ENCODE data around the gene B3GALT2.

B3GALT2 gene

DNA sequence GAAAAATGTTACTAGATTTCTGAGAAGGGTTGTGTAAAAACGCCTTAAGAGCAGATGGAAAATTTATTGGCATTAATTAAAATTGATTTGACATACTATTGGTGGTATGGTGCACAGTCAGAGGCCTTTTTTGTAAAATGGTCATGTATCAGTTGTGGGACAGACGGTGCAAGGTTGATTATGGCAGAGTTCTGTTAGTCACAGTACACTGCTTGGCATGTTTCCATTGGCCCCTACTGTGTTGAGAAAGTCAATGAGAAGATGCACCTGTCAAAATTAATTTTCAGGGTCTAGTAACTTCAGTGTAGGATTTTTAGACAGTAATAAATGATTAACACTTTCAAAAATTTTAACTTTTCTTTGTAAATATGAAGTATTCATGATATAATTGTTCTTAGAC lies 4.4 kb downstream of the B3GALT2 start:
- peak; percentile 24 for DNase-seq (ENCODE audit: low read depth)

DNA sequence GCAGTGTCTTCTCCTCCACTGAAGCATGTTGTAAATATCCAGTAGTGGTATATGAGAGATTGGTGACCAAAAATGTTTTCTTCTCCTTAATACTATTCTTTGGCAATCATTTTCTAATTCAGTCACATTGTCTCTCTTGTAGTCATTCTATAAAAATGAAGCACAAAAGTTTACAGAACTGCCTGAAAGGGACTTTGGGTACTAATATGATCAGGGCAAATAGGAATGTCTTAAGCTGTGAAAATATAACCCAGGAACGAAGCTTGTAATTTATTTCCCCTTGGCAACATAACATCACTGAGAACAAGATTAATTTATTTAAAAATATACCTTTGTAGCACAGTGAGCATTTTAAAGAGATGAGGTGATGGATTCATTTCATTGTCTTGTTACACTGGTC lies 4.9 kb downstream of the B3GALT2 start:
- no peak for DNase-seq (ENCODE audit: low read depth)

DNA sequence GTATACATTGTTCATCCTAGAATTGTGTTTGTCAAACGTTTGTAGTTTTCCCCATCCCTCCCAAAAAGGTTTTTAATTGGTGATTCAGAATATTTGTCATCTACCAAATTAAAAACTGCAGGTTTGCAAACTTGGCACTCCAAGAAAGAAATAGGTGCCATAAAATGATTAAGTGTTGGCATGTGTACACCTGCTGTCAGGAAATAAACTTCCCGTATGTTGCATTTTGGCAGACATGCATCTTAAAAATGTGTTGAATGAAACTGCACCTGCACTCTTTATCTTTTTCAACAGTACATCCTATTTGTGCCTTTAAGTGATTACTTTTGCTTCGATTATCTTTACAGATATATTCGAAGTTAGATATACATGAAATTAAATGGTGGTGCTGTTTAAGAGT lies 7.3 kb downstream of the B3GALT2 start:
- DNase-seq (ENCODE audit: low read depth): no peak

DNA sequence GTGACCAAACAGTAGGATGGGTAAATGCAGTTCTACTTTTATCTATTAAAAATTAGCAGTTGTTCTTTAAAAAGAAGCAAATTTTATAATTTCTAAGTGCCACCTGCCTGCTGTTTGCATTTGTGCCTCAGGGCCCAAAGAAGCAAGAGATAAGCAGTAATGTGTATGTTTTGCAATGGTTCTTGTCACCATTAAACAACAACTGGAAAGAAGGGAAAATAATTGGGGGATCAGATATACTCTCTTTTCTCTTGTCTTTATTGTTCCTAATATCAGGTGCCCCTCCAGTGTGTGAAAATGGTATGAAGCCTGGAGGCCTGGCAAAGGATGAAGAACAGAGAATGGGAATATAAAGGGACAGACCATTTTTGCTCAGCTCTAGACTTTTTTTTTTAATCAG lies 9.6 kb downstream of the B3GALT2 start:
- DNase-seq (ENCODE audit: low read depth): no peak

DNA sequence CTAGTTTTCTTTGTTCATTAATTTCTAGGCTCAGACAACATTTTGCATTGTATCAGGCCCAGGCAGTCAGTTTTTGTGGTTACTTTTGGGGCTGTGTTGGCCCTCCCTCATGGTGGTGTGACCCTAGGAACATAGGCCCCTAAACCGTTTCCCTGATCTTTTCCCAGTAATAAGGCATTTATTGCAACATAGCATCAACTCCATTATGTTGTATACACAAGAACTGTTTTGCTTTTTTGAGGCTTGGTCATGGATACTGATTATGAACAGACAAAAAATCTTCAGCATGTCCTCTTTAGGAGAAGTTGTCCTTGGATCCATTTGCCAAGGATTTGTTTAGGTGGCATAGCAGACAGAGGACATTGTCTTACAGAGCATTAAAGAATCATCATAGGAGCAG lies 10.3 kb downstream of the B3GALT2 start:
- DNase-seq (ENCODE audit: low read depth): no peak

DNA sequence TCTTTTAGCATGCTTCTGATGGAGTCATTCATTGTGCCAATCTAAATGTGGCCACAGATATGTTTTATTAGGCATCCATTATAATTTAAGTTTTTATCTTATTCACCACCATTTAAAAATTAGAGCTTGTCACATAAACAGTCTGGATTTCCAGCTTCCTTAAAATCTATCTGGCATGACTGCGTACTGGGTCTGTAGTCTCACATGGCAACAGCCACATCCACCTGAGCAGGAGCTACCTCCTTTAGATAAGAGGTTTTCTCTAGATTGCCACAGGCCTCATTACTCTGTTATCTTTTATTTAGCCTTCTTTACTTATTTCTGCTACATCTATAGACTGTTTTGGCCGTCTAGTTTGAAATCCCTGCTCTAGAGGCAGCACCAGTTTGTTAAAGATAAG lies 29.1 kb downstream of the B3GALT2 start:
- no peak for DNase-seq (ENCODE audit: low read depth)

DNA sequence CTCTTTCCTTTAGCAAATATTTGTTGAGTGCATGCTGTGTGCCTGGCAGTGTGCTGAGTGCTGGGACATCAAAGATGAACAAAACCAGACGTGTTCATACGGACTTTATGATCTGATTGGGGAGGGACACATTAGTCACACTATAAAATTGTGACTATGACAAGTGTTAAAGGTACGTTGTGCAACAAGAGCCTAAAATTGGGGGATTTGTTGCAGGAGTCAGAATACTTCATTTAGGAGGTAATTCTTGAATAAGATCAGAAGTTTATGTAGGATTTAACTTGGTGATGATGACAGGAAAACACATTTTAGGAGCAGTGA lies 29.6 kb downstream of the B3GALT2 start:
- no peak for DNase-seq (ENCODE audit: low read depth)

DNA sequence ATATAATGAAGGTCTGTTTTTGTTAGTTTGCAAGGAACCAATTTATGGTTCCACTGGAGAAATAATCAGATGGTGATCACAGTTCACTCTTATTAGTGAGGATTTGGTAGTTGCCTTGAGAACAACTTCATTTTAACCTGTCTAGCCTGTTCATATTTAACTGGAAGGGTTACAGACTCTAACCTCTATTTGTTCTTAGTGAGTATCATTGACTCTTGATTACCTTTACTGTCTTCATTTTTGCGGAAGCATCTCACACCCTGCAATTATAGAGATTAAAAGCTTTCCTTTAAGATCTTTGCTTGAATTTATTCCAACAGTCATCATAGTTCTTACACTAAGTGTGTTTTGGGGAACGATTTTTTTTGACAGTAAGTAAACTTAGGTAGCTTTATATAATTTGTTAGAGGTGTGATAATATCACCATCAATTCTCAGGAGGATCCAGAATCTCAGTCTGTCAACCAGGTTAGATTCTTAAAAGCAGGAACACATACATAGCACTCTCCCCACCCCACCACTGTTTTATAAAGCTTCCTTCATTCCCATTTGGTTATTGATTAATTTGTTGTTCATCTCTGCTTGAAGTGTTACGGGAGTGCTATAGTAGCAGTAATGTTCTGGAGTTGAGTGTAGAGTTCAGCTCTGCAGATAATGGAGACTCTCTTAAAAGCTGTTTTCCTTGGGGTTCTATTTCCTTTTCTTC lies 30.1 kb downstream of the B3GALT2 start:
- no peak for DNase-seq (ENCODE audit: low read depth)

DNA sequence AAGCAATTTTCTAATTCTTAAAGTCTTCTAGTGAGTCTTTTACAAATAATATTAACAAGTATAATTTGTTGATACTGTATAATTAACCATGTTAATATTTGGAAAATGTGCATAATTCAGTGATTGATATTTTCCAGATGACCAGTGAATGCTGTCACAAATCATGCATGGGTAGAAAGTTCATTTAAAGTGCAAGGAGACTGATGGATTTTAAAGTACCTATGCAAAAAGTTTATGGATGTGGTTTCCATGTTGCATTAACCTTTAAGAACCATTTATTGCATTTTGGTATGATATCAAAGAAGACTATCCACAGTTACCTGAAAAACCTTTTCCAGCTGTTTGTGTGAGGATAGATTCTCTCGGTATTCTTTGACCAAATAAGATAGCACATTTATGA lies 41.4 kb downstream of the B3GALT2 start:
- no peak for DNase-seq (ENCODE audit: low read depth)

DNA sequence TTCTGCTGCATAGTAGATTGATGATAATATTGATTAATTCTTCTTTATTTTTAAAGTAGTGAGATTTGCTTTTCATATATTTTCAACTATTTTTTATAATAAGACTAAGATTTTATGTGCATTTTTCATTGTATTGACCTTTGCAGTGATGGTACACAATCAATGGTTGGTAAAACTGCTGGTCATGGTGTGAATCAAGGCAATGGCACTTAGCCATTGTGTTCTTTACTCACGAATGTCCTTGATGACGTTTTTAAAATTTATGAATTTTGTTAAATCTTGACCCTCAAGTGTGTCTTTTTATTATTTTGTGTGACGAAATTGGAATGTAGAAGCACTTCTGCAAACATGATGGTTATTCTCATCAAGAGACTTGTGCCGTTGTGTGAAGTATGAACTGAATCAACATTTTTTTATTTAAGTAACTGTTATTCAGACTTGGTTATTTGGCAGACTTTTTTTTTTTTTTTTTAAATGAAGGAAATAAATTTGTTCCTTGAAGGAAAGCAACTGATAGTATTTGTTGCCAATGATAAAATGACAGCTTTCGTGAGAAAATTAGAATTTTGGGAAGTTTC lies 42.0 kb downstream of the B3GALT2 start:
- no peak for DNase-seq (ENCODE audit: low read depth)

DNA sequence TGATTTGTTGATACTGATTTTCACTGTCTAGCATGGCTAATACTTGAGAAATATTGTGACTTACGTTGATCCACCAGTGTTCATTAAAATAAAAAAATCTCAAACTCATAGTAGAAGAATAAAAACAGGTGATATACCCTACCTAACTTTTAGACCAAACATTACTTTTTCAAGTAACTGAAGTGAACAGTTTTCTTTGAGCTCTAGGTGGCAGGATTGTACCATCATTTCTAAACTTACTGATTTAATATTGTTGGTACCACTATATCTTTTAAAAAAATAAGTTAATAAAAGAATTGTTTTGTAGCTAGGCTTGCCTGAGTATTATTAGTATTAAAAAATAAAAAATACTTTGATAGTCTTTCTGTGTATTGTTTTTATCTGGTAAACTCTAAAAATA lies 43.1 kb downstream of the B3GALT2 start:
- peak; percentile 42 for DNase-seq (ENCODE audit: low read depth)

DNA sequence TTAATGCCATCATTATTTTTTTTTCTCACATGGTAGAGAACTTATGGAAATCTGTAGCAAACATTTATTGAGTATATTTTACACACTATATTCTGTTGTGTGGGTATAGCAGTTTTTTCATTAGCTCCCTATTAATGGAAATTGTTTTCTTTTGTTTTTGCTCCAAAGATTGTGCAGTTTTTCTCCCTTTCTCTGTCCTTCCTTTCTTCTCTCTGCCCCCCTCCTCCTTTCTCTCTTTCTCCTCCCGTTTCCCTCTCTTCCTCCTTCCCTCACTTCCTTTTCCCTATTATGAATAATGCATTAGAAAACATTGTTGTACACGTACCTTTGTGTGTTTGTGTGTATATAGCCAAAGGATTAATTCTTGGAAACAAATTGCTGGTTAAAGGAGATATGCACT lies 44.0 kb downstream of the B3GALT2 start:
- no peak for DNase-seq (ENCODE audit: low read depth)

DNA sequence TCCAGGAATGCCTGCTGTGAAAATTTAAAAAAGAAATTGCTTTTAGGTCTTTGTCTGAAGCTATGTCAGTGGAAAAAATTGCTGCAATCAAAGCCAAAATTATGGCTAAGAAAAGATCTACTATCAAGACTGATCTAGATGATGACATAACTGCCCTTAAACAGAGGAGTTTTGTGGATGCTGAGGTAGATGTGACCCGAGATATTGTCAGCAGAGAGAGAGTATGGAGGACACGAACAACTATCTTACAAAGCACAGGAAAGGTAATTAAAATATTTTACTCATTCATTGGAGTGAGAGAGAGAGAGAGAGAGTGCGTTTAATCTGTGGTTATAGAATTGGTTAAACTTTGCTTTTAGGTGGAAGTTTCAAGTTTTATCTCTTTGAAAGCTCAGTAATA lies 44.6 kb downstream of the B3GALT2 start:
- DNase-seq (ENCODE audit: low read depth): no peak

DNA sequence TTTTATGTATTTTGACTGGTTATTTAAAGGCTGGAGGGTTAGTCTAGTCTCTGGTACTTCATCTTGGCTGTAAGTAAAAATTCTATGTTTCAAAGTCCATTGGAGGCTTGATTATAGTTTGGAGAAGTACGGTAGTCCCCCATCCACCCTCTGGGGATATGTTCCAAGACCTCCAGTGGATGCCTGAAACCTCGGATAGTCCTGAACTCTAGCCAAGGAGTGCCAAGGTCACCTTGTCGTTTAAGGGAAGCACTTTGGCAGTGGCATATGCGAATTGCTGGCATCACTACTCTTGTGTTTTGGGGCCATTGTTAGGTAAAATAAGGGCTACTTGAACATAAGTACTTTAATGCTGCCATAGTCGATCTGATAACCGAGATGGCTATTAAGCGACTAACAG lies 46.2 kb downstream of the B3GALT2 start:
- no peak for DNase-seq (ENCODE audit: low read depth)

DNA sequence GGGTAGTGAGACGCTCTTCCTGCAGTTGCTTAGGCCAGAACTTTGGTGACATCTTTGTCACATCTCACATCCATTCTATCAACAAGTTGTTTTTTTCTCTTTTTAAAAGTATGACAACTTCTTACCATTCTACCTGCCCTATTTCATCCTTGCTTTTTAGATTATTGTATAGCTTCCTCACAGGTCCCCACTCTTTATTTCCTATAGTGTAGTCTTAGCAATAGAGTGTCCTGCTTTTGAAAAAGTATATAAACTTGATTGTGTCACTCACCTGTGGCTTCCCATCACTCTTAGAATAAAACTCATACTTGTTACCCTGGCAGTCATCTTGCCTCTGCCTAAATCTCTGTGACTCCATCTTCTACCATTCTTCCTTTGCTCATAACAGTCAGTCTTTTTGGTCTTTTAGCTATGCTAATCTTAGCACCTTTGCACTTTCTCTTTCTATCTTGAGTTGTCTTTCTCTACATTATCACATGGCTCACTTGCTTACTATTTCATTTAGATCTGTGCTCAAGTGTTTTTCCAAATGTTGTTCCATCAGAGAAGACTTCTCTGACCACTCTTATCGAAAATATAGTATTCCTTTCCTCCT lies 55.0 kb downstream of the B3GALT2 start:
- DNase-seq (ENCODE audit: low read depth): no peak

All from ELR (cell line).